Adipocyte (in vitro differentiated cells): Measurements from ENCODE around the gene GOLGA8H.
"Not testable (repeated sequence)": the region's sequence is repeated elsewhere in the genome, so short reads cannot be mapped to it uniquely, and the experiment has no call there.

ENCODE experiments used
- DNase-seq: peaks from one replicate; pipeline ENCODE4 v3.0.0-alpha.2; 2015; ENCODE audit warnings: low read depth
- H3K27me3 ChIP-seq: replicated peaks from 2 replicates; pipeline ENCODE4 v1.7.0; 2013; ENCODE audit warnings: mild to moderate bottlenecking, low read length, moderate library complexity; ENCODE audit not compliant: control insufficient read depth, insufficient read depth
- H3K36me3 ChIP-seq: 2 replicates; pipeline ENCODE4 v1.7.0; 2013; ENCODE audit warnings: low read length, mild to moderate bottlenecking, moderate library complexity; ENCODE audit not compliant: control insufficient read depth, insufficient read depth, severe bottlenecking
- H3K4me1 ChIP-seq: 2 replicates; pipeline ENCODE4 v1.7.0; 2013; ENCODE audit warnings: mild to moderate bottlenecking, low read length, moderate library complexity; ENCODE audit not compliant: control insufficient read depth, insufficient read depth
- H3K4me3 ChIP-seq: 2 replicates; pipeline ENCODE4 v1.7.0; 2013; ENCODE audit warnings: mild to moderate bottlenecking, low read length, moderate library complexity
- H3K9ac ChIP-seq: 2 replicates; pipeline ENCODE4 v1.7.0; 2013; ENCODE audit warnings: mild to moderate bottlenecking, low read length, moderate library complexity
- H3K9me3 ChIP-seq: 2 replicates; pipeline ENCODE4 v1.7.0; 2013; ENCODE audit warnings: mild to moderate bottlenecking, low read length, moderate library complexity; ENCODE audit not compliant: control insufficient read depth

Gene GOLGA8H, protein sequence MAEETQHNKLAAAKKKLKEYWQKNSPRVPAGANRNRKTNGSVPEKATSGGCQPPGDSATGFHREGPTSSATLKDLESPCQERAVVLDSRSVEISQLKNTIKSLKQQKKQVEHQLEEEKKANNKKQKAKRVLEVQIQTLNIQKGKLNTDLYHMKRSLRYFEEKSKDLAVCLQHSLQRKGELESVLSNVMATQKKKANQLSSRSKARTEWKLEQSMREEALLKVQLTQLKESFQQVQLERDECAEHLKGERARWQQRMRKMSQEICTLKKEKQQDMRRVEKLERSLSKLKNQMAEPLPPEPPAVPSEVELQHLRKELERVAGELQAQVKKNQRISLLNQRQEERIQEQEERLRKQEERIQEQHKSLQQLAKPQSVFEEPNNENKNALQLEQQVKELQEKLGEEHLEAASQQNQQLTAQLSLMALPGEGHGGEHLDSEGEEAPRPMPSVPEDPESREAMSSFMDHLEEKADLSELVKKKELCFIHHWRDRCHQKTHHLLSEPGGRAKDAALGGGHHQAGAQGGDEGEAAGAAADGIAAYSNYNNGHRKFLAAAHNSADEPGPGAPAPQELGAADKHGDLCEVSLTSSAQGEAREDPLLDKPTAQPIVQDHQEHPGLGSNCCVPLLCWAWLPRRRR

GRCh38 chr15:30603796-30604195 lies at the start of gene GOLGA8H:
Gene GOLGA8H, plus strand, starts transcription at chr15:30604028. Its CDS starts 98 bp downstream, at chr15:30604126.
- not testable (repeated sequence) for H3K4me1 ChIP-seq, DNase-seq, H3K27me3 ChIP-seq, H3K9me3 ChIP-seq, H3K36me3 ChIP-seq, H3K4me3 ChIP-seq, H3K9ac ChIP-seq

DNA sequence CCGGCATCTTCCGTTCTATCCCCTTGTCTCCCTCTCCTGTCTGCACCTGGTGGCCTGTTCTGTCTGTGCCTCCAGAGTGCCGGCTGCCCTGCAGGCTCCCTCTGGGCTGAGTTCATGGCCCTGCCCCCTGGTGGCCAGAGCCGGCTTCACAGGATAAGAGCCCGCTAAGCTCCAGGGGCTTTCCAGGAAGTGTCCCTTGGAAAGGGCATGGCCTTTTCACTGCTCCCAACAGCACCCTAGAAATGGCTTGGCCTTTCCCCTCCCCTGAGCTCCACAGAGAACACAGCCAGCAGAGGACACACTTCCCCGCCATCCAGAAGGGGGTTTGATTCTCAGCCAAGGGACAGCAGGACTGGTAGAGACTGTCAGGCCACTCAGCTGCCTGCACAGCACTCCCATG lies 36.9 kb upstream of the GOLGA8H start:
- H3K27me3 ChIP-seq, H3K9ac ChIP-seq, H3K36me3 ChIP-seq, H3K9me3 ChIP-seq, H3K4me3 ChIP-seq, H3K4me1 ChIP-seq: not testable (repeated sequence)
- peak; percentile 0 for DNase-seq

- not testable (repeated sequence) for H3K4me1 ChIP-seq, H3K36me3 ChIP-seq, H3K9me3 ChIP-seq, H3K27me3 ChIP-seq, H3K4me3 ChIP-seq, H3K9ac ChIP-seq, DNase-seq
These were observed 30.8 kb upstream of the GOLGA8H start for GRCh38 chr15:30573012-30573491.

GRCh38 chr15:30579394-30579970 lies 24.3 kb upstream of the GOLGA8H start:
- H3K27me3 ChIP-seq, DNase-seq, H3K36me3 ChIP-seq, H3K9ac ChIP-seq, H3K4me3 ChIP-seq, H3K9me3 ChIP-seq, H3K4me1 ChIP-seq: not testable (repeated sequence)

DNA sequence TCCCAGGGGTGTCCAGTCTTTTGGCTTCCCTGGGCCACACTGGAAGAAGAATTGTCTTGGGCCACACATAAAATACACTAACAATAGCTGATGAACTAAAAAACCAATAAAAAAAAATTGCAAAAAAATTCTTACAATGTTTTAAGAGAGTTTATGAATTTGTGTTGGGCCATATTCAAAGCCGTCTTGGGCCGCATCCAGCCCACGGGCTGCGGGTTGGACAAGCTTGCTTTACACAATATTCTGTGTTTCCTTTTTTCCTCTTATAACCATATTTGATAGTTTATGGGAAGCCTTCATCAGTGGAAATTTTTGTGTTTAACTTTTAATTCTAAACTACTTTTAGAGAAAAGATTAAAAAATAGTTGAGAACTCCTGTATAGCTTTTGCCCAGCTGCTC lies 23.1 kb upstream of the GOLGA8H start:
- not testable (repeated sequence) for H3K4me1 ChIP-seq, H3K27me3 ChIP-seq, DNase-seq, H3K9ac ChIP-seq, H3K36me3 ChIP-seq, H3K4me3 ChIP-seq, H3K9me3 ChIP-seq

DNA sequence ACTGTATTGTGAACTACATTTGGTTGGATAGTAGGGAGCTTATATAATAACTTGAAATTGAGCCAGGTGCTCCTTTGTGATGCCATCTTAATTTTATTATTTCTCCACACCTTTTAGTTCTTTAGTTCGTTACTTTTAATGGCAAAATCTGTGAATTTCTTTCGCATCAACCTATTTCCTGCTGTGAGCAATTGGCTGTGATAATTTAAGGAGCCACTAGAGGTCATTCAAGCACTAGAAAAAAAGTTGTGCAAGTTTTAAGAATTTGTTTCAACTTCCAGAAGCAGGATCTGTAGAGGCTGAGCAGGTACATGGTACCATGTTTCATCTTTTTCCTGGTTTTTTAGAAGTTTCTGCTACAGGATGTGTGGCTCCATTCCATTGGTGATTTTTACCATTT lies 4.9 kb upstream of the GOLGA8H start:
- DNase-seq, H3K36me3 ChIP-seq, H3K27me3 ChIP-seq, H3K4me3 ChIP-seq, H3K9ac ChIP-seq, H3K9me3 ChIP-seq, H3K4me1 ChIP-seq: not testable (repeated sequence)

GRCh38 chr15:30612271-30612670 lies 8.4 kb downstream of the GOLGA8H start:
- not testable (repeated sequence) for H3K9me3 ChIP-seq, H3K4me1 ChIP-seq, H3K9ac ChIP-seq, H3K4me3 ChIP-seq, DNase-seq, H3K36me3 ChIP-seq, H3K27me3 ChIP-seq

DNA sequence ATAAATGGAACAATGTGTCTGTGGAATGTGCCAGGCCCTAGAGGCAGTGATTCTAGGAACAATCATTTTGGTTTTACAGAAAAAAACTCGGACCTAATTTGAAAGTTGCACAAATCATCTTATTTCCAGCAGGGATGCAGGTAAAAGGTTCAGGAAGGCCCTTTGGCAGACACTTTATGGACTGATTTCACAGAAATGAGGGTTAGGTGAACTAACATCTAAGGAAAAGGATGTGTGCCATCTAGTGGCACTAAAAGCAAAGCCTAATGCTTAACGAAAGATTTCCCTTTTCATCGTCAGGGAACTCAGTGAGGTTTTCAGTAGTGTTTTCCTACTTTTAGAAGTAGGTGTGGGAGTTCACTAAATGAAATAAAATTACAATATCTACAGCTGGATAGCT lies 17.5 kb downstream of the GOLGA8H start:
- DNase-seq = peak; percentile 31
- not testable (repeated sequence) for H3K36me3 ChIP-seq, H3K27me3 ChIP-seq, H3K4me1 ChIP-seq, H3K9ac ChIP-seq, H3K4me3 ChIP-seq, H3K9me3 ChIP-seq

GRCh38 chr15:30625436-30626193 lies 21.8 kb downstream of the GOLGA8H start, which contains the start of gene ARHGAP11B:
Gene ARHGAP11B, plus strand, starts transcription at chr15:30626128.
- Histone ChIP-seq H3K9ac (peak within 1 kb of the TSS; percentile 81), H3K4me3 (peak within 1 kb of the TSS; percentile 78)
- H3K27me3 ChIP-seq, H3K9me3 ChIP-seq, H3K36me3 ChIP-seq, H3K4me1 ChIP-seq: not testable (repeated sequence)
- DNase-seq = peak; percentile 96

GRCh38 chr15:30626194-30626565 lies 22.4 kb downstream of the GOLGA8H start:
- H3K27me3 ChIP-seq, H3K36me3 ChIP-seq, H3K9me3 ChIP-seq, H3K4me1 ChIP-seq: not testable (repeated sequence)
- H3K4me3 ChIP-seq = peak overlapping the region; percentile 78
- DNase-seq = peak; percentile 47
- H3K9ac ChIP-seq = peak overlapping the region; percentile 81

GRCh38 chr15:30626632-30627031 lies 22.8 kb downstream of the GOLGA8H start:
- Histone ChIP-seq H3K4me3 (peak overlapping the region; percentile 78), H3K9ac (peak overlapping the region; percentile 81)
- H3K9me3 ChIP-seq, H3K27me3 ChIP-seq, H3K4me1 ChIP-seq, H3K36me3 ChIP-seq: not testable (repeated sequence)
- peak; percentile 30 for DNase-seq
